Measurements from ENCODE around the gene ENTPD2. TPM values are rescaled to one million over a fixed set of nuclear protein-coding genes. Genes with fewer than 3 reads are reported as not detected.

Gene ENTPD2
- total RNA-seq, 1 experiment from 2014 or later: 32.5 TPM

DNA sequence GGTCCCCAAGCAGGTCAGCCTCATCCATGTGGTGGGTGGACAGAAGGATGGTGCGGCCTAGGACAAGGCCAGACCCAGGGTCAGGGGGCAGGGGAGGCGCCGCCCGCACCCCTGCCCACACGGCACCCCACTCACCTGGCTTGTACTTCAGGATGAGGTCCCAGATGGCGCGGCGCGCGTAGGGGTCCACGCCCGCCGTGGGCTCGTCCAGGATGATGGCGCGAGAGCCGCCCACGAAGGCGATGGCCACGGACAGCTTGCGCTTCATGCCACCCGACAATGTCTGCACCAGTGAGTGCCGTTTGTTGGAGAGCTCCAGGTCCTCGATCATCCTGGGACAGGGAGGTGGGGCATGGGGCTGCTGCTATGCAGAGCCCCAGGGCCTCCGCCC is 38.3 kb downstream of the ENTPD2 start:
- no peaks in the 10 kb centered on the region for H3K9me2 ChIP-seq (ENCODE audit: insufficient read depth)
- H3K36me3 ChIP-seq (ENCODE audit: control insufficient read depth in 1 of 2, insufficient read depth in 2 of 2, low read length in 2 of 2): peaks cover 19 to 34% of the 10 kb centered on the region in 2 experiments; a peak in 3 of 4 replicates
- DNase-seq (ENCODE audit: low read depth, low spot score) (no peak), ATAC-seq (no peak)
- no peaks in the 10 kb centered on the region for H4K20me1 ChIP-seq (ENCODE audit: insufficient read depth)
- H3K79me2 ChIP-seq (ENCODE audit: insufficient read depth, low read length): no peaks in the 10 kb centered on the region
- H3K27ac ChIP-seq (ENCODE audit: low read depth, low read length): no peak overlapping the region
- no peak for TF ChIP-seq ZNF274 (IDR thresholded peaks at IDR 0.05; ENCODE audit: low read depth, low read length)
- TF ChIP-seq YY1 (IDR thresholded peaks at IDR 0.05; ENCODE audit: extremely low read depth, insufficient replicate concordance, low read depth, low read length): no peak
- TF ChIP-seq ELF1 (IDR thresholded peaks at IDR 0.05; ENCODE audit: borderline replicate concordance, low read depth): no peak
- TF ChIP-seq, protein P1, sequence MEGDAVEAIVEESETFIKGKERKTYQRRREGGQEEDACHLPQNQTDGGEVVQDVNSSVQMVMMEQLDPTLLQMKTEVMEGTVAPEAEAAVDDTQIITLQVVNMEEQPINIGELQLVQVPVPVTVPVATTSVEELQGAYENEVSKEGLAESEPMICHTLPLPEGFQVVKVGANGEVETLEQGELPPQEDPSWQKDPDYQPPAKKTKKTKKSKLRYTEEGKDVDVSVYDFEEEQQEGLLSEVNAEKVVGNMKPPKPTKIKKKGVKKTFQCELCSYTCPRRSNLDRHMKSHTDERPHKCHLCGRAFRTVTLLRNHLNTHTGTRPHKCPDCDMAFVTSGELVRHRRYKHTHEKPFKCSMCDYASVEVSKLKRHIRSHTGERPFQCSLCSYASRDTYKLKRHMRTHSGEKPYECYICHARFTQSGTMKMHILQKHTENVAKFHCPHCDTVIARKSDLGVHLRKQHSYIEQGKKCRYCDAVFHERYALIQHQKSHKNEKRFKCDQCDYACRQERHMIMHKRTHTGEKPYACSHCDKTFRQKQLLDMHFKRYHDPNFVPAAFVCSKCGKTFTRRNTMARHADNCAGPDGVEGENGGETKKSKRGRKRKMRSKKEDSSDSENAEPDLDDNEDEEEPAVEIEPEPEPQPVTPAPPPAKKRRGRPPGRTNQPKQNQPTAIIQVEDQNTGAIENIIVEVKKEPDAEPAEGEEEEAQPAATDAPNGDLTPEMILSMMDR (IDR thresholded peaks at IDR 0.05 in 2 of 3, conservative IDR thresholded peaks at IDR 0.05 in 1 of 3; ENCODE audit: borderline replicate concordance in 1 of 3, insufficient read depth in 1 of 3, low read depth in 2 of 3, low read length in 2 of 3): no peak
- no peak for TF ChIP-seq EZH2 (IDR thresholded peaks at IDR 0.05)
- TF ChIP-seq POLR2A (IDR thresholded peaks at IDR 0.05; ENCODE audit: borderline replicate concordance, extremely low read depth, insufficient read depth, insufficient read length): no peak
- TF ChIP-seq EGR1 (IDR thresholded peaks at IDR 0.05; ENCODE audit: low read depth): no peak
- no peak for TF ChIP-seq SRF (IDR thresholded peaks at IDR 0.05; ENCODE audit: low read depth)
- no peak for TF ChIP-seq SP1 (IDR thresholded peaks at IDR 0.05; ENCODE audit: low read depth)
- TF ChIP-seq, protein P2, sequence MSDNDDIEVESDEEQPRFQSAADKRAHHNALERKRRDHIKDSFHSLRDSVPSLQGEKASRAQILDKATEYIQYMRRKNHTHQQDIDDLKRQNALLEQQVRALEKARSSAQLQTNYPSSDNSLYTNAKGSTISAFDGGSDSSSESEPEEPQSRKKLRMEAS (IDR thresholded peaks at IDR 0.05): no peak
- no peak for TF ChIP-seq POLR2AphosphoS5 (IDR thresholded peaks at IDR 0.05; ENCODE audit: low read depth, low read length)
- TF ChIP-seq TCF7L2 (IDR thresholded peaks at IDR 0.05; ENCODE audit: borderline replicate concordance, extremely low read depth, insufficient read depth, insufficient read length): no peak
- TF ChIP-seq, protein P3, sequence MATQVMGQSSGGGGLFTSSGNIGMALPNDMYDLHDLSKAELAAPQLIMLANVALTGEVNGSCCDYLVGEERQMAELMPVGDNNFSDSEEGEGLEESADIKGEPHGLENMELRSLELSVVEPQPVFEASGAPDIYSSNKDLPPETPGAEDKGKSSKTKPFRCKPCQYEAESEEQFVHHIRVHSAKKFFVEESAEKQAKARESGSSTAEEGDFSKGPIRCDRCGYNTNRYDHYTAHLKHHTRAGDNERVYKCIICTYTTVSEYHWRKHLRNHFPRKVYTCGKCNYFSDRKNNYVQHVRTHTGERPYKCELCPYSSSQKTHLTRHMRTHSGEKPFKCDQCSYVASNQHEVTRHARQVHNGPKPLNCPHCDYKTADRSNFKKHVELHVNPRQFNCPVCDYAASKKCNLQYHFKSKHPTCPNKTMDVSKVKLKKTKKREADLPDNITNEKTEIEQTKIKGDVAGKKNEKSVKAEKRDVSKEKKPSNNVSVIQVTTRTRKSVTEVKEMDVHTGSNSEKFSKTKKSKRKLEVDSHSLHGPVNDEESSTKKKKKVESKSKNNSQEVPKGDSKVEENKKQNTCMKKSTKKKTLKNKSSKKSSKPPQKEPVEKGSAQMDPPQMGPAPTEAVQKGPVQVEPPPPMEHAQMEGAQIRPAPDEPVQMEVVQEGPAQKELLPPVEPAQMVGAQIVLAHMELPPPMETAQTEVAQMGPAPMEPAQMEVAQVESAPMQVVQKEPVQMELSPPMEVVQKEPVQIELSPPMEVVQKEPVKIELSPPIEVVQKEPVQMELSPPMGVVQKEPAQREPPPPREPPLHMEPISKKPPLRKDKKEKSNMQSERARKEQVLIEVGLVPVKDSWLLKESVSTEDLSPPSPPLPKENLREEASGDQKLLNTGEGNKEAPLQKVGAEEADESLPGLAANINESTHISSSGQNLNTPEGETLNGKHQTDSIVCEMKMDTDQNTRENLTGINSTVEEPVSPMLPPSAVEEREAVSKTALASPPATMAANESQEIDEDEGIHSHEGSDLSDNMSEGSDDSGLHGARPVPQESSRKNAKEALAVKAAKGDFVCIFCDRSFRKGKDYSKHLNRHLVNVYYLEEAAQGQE (IDR thresholded peaks at IDR 0.05; ENCODE audit: low read depth): no peak
- TF ChIP-seq, protein P4, sequence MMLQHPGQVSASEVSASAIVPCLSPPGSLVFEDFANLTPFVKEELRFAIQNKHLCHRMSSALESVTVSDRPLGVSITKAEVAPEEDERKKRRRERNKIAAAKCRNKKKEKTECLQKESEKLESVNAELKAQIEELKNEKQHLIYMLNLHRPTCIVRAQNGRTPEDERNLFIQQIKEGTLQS (IDR thresholded peaks at IDR 0.05): no peak
- TF ChIP-seq, protein P5, sequence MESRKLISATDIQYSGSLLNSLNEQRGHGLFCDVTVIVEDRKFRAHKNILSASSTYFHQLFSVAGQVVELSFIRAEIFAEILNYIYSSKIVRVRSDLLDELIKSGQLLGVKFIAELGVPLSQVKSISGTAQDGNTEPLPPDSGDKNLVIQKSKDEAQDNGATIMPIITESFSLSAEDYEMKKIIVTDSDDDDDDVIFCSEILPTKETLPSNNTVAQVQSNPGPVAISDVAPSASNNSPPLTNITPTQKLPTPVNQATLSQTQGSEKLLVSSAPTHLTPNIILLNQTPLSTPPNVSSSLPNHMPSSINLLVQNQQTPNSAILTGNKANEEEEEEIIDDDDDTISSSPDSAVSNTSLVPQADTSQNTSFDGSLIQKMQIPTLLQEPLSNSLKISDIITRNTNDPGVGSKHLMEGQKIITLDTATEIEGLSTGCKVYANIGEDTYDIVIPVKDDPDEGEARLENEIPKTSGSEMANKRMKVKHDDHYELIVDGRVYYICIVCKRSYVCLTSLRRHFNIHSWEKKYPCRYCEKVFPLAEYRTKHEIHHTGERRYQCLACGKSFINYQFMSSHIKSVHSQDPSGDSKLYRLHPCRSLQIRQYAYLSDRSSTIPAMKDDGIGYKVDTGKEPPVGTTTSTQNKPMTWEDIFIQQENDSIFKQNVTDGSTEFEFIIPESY (IDR thresholded peaks at IDR 0.05; ENCODE audit: extremely low read depth, insufficient replicate concordance, low read length): no peak
- H3K4me3 ChIP-seq (replicated peaks in 1 of 2; ENCODE audit: low read depth in 1 of 2, low read length in 2 of 2): no peak overlapping the region
- no peaks in the 10 kb centered on the region for H3K9me3 ChIP-seq (ENCODE audit: control insufficient read depth in 1 of 2, insufficient read depth in 1 of 2, low read depth in 1 of 2, low read length in 2 of 2)
- H3K9ac ChIP-seq (ENCODE audit: low read length): no peak overlapping the region
- no peaks in the 10 kb centered on the region for H3K27me3 ChIP-seq (ENCODE audit: insufficient read depth, low read length)
- ChIA-PET POLR2A (no interaction called here), RAD21 (ENCODE audit: low non-redundant PET in 1 of 2, low total read pairs in 2 of 2, uncharacterized antibody in 2 of 2, unreplicated experiment in 2 of 2) (no interaction called here), CTCF (no interaction called here)
- H3K4me2 ChIP-seq (ENCODE audit: low read length): no peak overlapping the region
- no peaks in the 10 kb centered on the region for H3K4me1 ChIP-seq (ENCODE audit: control insufficient read depth in 1 of 2, insufficient read depth in 2 of 2, low read length in 2 of 2)
- intact Hi-C loops (cut with micrococcal nuclease): no loop called here
- BruUV-seq (replicated peaks): no TSS peak
- H2AFZ ChIP-seq (ENCODE audit: low read depth, low read length, poor library complexity, severe bottlenecking): no peak overlapping the region

All from HCT116 (cell line).